Liver (tissue), 3 donors: ENCODE measurements around the gene SLC11A2.

Source experiments
- EGR1 ChIP-seq, 2 donors: IDR thresholded peaks; 2 replicates each; pipeline ENCODE4 v1.6.1; 2016 to 2018; ENCODE audit warnings: antibody characterized with exemption in 2 of 2, low read depth in 2 of 2
- FOXA1 ChIP-seq: IDR thresholded peaks from 2 replicates; pipeline ENCODE4 v1.6.1; 2016; ENCODE audit warnings: antibody characterized with exemption
- HNF4A ChIP-seq, 2 donors: conservative IDR thresholded peaks; 2 replicates each; pipeline ENCODE4 v1.6.1; 2016; ENCODE audit warnings: antibody characterized with exemption in 2 of 2, mild to moderate bottlenecking in 2 of 2
- JUND ChIP-seq, 2 donors: IDR thresholded peaks; 2 replicates each; pipeline ENCODE4 v1.6.1; 2016; ENCODE audit warnings: antibody characterized with exemption in 2 of 2
- MAX ChIP-seq: IDR thresholded peaks from 2 replicates; pipeline ENCODE4 v1.6.1; 2016; ENCODE audit warnings: antibody characterized with exemption
- NR2F2 ChIP-seq: IDR thresholded peaks from 2 replicates; pipeline ENCODE4 v1.6.1; 2016; ENCODE audit warnings: antibody characterized with exemption
- RAD21 ChIP-seq, 2 donors: IDR thresholded peaks; 2 replicates each; pipeline ENCODE4 v1.6.1; 2016; ENCODE audit warnings: antibody characterized with exemption in 2 of 2, mild to moderate bottlenecking in 2 of 2
- SP1 ChIP-seq: IDR thresholded peaks from 2 replicates; pipeline ENCODE4 v1.6.1; 2018; ENCODE audit warnings: antibody characterized with exemption, mild to moderate bottlenecking
- TAF1 ChIP-seq: conservative IDR thresholded peaks from 2 replicates; pipeline ENCODE4 v1.6.1; 2016; ENCODE audit warnings: antibody characterized with exemption, mild to moderate bottlenecking
- YY1 ChIP-seq: IDR thresholded peaks from 2 replicates; pipeline ENCODE4 v1.6.1; 2016; ENCODE audit warnings: antibody characterized with exemption, mild to moderate bottlenecking
- ZBTB33 ChIP-seq: IDR thresholded peaks from 2 replicates; pipeline ENCODE4 v1.6.1; 2016; ENCODE audit warnings: antibody characterized with exemption
- TF ChIP-seq, protein P1 (sequence below): fragments of 150-350 bp; IDR thresholded peaks from 2 replicates; pipeline ENCODE4 v1.5.1; 2017; ENCODE audit warnings: improper control_type of control experiment, low read depth, low read length; ENCODE audit not compliant: missing input control
- TF ChIP-seq, protein P2 (sequence below): IDR thresholded peaks from 2 replicates; pipeline ENCODE4 v1.6.1; 2016; ENCODE audit warnings: antibody characterized with exemption, mild to moderate bottlenecking
- donor health status: healthy.
- donor health status: healthy.

DNA sequence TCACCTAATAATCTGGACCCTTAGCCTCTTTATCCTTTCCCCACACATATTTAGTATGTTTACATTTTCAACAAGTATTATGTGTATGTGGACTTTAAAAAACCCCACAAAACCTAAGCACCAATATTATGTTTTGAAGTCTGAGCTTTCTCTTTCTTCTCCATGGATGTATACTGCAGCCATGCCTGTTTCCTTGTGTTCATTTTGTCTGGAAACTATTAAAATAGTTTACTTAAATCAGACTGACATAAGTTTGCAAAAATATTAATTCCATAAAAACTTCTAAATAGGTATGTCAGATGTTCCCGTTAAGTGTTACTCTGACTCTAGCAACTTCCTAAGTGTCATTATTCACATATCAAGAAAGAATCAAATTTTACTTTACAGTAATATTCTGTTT is 70.9 kb downstream of the SLC11A2 start:
- TF ChIP-seq, protein P1, sequence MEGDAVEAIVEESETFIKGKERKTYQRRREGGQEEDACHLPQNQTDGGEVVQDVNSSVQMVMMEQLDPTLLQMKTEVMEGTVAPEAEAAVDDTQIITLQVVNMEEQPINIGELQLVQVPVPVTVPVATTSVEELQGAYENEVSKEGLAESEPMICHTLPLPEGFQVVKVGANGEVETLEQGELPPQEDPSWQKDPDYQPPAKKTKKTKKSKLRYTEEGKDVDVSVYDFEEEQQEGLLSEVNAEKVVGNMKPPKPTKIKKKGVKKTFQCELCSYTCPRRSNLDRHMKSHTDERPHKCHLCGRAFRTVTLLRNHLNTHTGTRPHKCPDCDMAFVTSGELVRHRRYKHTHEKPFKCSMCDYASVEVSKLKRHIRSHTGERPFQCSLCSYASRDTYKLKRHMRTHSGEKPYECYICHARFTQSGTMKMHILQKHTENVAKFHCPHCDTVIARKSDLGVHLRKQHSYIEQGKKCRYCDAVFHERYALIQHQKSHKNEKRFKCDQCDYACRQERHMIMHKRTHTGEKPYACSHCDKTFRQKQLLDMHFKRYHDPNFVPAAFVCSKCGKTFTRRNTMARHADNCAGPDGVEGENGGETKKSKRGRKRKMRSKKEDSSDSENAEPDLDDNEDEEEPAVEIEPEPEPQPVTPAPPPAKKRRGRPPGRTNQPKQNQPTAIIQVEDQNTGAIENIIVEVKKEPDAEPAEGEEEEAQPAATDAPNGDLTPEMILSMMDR = no peak
- TF ChIP-seq MAX = no peak
- TF ChIP-seq YY1 = no peak
- no peak for TF ChIP-seq RAD21 (IDR thresholded peaks at IDR 0.05)
- no peak for TF ChIP-seq TAF1
- TF ChIP-seq, protein P2, sequence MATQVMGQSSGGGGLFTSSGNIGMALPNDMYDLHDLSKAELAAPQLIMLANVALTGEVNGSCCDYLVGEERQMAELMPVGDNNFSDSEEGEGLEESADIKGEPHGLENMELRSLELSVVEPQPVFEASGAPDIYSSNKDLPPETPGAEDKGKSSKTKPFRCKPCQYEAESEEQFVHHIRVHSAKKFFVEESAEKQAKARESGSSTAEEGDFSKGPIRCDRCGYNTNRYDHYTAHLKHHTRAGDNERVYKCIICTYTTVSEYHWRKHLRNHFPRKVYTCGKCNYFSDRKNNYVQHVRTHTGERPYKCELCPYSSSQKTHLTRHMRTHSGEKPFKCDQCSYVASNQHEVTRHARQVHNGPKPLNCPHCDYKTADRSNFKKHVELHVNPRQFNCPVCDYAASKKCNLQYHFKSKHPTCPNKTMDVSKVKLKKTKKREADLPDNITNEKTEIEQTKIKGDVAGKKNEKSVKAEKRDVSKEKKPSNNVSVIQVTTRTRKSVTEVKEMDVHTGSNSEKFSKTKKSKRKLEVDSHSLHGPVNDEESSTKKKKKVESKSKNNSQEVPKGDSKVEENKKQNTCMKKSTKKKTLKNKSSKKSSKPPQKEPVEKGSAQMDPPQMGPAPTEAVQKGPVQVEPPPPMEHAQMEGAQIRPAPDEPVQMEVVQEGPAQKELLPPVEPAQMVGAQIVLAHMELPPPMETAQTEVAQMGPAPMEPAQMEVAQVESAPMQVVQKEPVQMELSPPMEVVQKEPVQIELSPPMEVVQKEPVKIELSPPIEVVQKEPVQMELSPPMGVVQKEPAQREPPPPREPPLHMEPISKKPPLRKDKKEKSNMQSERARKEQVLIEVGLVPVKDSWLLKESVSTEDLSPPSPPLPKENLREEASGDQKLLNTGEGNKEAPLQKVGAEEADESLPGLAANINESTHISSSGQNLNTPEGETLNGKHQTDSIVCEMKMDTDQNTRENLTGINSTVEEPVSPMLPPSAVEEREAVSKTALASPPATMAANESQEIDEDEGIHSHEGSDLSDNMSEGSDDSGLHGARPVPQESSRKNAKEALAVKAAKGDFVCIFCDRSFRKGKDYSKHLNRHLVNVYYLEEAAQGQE = no peak
- TF ChIP-seq JUND (IDR thresholded peaks at IDR 0.05) = no peak
- TF ChIP-seq SP1 = no peak
- TF ChIP-seq FOXA1 = no peak
- no peak for TF ChIP-seq EGR1 (IDR thresholded peaks at IDR 0.05; ENCODE audit: low read depth in 2 of 2)
- no peak for TF ChIP-seq ZBTB33
- no peak for TF ChIP-seq HNF4A (conservative IDR thresholded peaks at IDR 0.05)
- no peak for TF ChIP-seq NR2F2
